ENCODE data around the gene CALML3.

The CALML3 gene

GRCh38 chr10:5491477-5491876 lies 33.3 kb upstream of the CALML3 start:
- no peak for DNase-seq (ENCODE audit: low read depth in 2 of 2)

GRCh38 chr10:5492322-5492855 lies 32.4 kb upstream of the CALML3 start:
- DNase-seq (ENCODE audit: low read depth in 2 of 2) = no peak

GRCh38 chr10:5492929-5493576 lies 31.7 kb upstream of the CALML3 start:
- no peak for DNase-seq (ENCODE audit: low read depth in 2 of 2)

GRCh38 chr10:5493691-5494090 lies 31.1 kb upstream of the CALML3 start:
- DNase-seq (ENCODE audit: low read depth in 2 of 2) = no peak

DNA sequence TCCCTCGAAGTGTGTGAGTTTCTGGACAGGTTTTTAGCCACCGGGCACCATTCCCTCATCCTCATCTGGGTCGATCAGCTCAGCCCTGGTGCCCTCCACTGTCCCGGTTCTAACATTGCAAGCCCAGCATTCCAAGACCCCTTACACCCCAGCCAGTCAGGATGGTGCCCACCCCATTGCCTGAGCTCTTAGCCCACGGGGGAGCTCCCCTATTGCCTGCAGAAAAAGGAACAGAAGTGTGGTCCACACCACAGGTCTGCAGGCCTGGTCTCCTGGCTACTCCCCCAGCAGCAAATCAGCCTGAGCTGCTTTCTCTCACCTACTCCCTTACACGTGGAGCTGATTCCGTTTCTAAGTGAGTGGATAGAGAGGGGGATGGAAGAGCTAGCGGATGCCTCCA lies 30.1 kb upstream of the CALML3 start:
- DNase-seq (ENCODE audit: low read depth in 2 of 2) = no peak

DNA sequence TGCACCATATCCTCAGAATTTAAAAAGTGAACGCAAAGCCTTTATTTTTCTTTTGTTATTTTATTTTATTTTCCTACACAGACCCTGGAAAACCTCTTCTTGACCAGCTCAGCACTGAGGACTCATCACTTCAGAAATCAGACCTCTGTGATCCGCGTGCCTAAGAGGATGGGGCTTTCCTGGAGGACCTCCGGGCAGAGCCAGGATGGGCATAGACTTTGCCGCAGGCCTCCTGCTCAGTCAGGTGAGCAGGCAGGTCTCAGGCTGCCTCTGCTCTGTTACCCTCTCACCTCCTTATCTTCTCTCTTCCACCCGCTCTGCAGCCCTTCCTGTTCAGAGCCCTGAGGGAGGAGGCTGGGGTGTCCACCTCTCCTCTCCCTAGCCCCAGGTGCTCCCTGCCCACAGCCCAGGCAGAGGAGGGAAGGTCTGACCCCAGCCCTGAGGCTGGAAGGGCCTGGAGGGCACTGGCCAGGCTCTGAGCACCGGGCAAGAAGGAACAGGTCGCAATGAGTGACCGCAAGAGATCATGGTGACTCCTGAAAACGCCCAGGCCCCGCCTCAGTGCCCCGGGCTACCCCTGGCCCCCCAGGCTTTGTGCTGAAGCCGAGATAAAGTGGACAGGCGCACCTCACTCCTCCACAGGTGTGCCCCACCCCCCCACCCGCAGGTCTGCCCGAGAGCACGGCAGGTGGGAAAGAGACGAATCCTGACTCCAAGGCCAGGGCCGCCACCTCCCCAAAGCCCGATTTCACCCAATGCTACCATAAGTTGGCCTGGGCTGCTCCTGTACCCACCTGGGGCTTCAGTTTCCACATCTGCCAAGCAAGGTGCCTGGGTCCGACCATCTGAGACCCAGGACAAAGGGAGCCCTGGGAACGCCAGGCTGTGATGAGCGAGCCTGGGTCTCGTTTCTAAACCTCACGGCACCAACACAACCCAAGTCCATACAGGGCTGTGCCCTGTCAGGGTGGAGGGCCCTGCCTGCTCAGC lies 28.2 kb upstream of the CALML3 start:
- DNase-seq (ENCODE audit: low read depth in 2 of 2) = no peak

DNA sequence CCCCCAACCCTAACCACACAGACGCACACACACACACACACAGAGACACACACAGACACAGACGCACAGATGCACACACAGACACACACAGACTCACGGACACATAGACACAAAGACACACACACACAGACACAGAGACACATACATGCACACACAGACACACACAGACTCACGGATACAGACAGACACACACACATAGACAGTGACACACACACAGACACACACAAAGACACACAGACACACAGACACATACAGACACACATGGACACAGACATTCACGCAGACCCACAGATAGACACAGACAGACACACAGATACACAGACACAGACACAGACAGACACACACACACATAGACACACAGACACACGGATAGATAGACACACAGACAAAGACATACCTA lies 27.5 kb upstream of the CALML3 start:
- DNase-seq (ENCODE audit: low read depth in 2 of 2) = no peak

- no peak for DNase-seq (ENCODE audit: low read depth in 2 of 2)
These were observed 26.6 kb upstream of the CALML3 start for GRCh38 chr10:5497948-5498730.

DNA sequence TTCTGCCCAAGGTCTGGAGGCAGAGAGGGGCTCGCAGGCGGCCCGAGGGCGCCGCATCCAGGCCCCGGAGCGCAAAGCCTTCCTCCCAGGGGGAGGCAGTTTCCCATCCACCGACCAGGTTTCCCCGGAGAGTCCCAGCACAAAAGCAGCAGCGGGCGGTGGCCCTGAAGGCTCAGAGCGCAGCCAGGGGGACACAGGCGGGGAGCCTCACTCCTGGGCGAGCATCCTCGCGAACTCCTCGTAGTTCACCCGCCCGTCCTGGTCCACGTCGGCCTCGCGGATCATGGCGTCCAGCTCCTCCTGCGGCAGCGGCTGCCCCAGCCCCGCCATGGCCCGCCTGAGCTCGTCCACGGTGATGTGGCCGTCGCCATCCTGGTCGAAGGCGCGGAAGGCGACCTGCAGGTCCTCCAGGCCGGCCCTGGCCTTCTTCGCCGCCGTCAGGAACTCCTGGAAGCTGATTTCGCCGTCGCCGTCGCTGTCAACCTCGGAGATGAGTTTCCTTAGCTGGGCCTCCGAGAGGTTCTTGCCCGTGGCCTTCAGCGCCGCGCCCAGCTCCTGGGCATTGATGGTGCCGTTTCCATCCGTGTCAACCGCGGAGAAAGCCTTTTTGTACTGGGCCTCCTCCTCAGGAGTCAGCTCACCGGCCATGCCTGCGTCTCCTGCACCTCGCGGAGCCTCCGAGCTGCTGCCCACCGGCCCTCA lies 25.8 kb upstream of the CALML3 start:
- DNase-seq (ENCODE audit: low read depth in 2 of 2) = no peak

GRCh38 chr10:5499493-5500140 lies 25.1 kb upstream of the CALML3 start, which contains the start of gene CALML5:
TSS of gene CALML5 (minus strand) at chr10:5499570. CDS start at chr10:5499438, 132 bp downstream.
- DNase-seq (ENCODE audit: low read depth in 2 of 2) = no peak

DNA sequence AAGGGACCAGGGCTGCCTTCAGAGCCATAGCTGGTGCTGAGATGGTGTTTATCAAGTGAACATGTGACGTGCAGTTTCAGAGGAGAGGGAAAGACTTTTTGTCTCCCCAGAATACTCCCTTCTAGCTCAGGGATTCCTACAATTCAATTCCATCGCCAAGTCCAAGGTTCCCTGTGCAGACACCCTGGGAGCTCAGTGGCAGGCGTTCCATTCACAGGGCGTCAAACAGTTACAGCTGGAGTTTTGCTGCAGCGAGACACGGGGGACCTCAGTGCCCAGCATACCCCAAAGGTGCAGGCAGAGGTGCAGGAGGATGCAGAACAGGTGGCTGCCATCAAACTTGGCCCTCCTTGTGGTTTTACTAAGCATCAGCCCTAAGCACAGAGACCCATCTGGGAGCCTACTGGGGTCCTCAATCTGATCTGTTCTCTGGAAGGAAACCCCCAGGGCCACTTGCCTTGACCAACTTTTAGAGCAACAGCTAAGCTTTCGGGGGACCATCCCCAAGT lies 24.5 kb upstream of the CALML3 start:
- DNase-seq (ENCODE audit: low read depth in 2 of 2) = no peak

- no peak for DNase-seq (ENCODE audit: low read depth in 2 of 2)
These were observed 23.9 kb upstream of the CALML3 start for GRCh38 chr10:5500910-5501309.

DNA sequence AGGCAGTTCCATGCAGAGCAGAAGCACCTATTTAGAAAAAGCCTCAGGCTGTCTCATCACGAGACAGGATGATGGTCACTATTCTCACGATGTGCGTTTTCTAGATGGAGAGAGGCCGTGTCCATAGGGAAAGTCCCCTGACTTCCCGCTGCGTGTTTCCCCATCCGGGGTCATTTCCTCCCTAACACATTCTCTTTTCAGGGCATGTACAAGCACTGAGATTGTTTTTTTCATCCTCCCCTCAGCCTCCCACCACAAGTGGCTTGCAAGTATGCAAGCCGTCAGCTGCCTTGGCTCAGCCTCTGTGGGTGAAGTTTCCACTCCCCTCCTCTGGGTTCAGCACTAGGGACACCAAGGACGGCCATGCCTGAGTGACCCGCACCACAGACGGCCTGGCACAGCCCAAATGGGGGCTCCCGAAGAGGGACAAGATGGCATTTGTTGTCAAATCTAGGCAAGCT lies 22.7 kb upstream of the CALML3 start:
- no peak for DNase-seq (ENCODE audit: low read depth in 2 of 2)

DNA sequence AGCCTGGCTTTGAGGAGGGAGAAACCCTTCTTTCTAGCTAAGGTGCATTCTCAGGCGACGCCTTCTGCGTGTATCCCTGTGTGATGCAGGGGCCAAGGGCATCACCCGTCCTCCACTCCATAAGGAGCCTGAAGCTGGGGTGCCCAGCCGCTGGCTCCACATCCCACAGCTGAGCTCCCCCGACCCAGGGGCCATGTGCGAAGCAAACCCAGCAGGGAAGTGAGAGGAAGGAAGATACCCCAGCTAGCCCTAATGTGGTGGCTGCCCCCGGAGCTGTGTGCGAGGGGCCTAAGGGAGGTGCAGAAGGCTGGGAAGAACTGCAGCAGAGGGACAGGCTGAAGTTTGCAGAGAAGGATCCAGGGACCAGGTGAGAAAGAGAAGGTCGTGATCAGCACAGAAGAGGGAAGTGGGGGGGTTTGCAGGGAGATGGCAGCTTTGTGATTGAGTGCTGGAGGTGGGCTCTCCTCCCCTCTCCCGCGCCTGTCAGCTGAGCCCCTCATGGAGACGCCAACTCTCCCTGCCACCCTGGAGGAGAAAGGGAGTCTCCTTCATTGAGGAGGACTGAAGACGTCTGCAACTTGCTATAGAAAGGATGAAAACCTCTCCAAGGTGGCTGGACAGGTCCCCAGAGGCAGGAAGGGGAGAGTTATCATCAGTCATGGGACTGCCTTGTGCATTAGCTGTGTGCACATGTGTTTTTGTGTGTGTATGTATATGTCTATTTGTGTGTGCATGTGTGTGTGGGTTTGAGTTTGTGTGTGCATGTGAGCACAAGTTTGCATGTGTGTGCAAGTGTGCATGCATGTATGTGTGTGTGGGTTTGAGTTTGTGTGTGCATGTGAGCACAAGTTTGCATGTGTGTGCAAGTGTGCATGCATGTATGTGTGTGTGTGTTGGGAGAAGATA lies 21.9 kb upstream of the CALML3 start:
- no peak for DNase-seq (ENCODE audit: low read depth in 2 of 2)

GRCh38 chr10:5503477-5503835 lies 21.3 kb upstream of the CALML3 start:
- no peak for DNase-seq (ENCODE audit: low read depth in 2 of 2)

- DNase-seq (ENCODE audit: low read depth in 2 of 2) = no peak
These were observed 20.4 kb upstream of the CALML3 start for GRCh38 chr10:5504146-5505072.

DNA sequence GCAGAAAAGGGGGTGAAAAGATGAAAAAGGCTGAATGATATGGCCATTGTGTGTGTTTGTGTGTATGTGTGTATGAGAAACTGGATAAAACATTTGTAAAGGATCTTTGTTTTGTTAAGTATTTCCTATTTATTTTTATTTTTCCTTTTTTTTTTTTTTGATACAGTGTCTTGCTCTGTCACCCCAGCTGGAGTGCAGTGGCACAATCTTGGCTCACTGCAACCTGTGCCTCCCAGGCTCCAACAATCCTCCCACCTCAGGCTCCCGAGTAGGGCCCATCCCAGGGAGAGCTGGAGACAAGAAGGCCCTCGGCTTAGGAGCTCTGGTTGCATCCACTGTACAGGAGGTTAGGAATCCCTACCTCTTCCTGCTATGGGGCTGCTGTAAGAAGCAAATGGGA lies 18.5 kb upstream of the CALML3 start:
- DNase-seq (ENCODE audit: low read depth in 2 of 2) = no peak
